ENCODE measurements around the gene RAB24.
A peak's percentile ranks its signal among the peaks of the same experiment; 100 is the strongest.

Gene RAB24

GRCh38 chr5:177300951-177301350, 2.6 kb downstream of the RAB24 start:
- no peak overlapping the region for H3K9ac ChIP-seq (ENCODE audit: low read depth, low read length)
- no peak overlapping the region for H3K4me3 ChIP-seq (ENCODE audit: low read length)
- H3K27ac ChIP-seq (ENCODE audit: low read depth, low read length) = peak overlapping the region; percentile 39; the same call in 1 of the 2 replicates
- peaks cover 29% of the 10 kb centered on the region for H3K4me1 ChIP-seq (ENCODE audit: insufficient read depth, low read length)
- WGBS = 92% methylated on average over 2 of the region's 2 CpGs
- peaks cover 46% of the 10 kb centered on the region for H3K36me3 ChIP-seq (ENCODE audit: insufficient read depth, low read length)
- no peaks in the 10 kb centered on the region for H3K27me3 ChIP-seq (ENCODE audit: insufficient read depth, low read length)
- no peaks in the 10 kb centered on the region for H3K9me3 ChIP-seq (ENCODE audit: insufficient read depth, low read depth, low read length)

GRCh38 chr5:177300236-177300880, 3.2 kb downstream of the RAB24 start:
- Histone ChIP-seq H3K36me3 (ENCODE audit: insufficient read depth, low read length) (peaks cover 46% of the 10 kb centered on the region), H3K4me3 (ENCODE audit: low read length) (no peak overlapping the region), H3K9me3 (ENCODE audit: insufficient read depth, low read depth, low read length) (no peaks in the 10 kb centered on the region), H3K27ac (ENCODE audit: low read depth, low read length) (peak overlapping the region; percentile 39; the same call in 1 of the 2 replicates), H3K4me1 (ENCODE audit: insufficient read depth, low read length) (peaks cover 29% of the 10 kb centered on the region), H3K9ac (ENCODE audit: low read depth, low read length) (no peak overlapping the region), H3K27me3 (ENCODE audit: insufficient read depth, low read length) (no peaks in the 10 kb centered on the region)
- WGBS = 76% methylated on average over 4 of the region's 4 CpGs

GRCh38 chr5:177299697-177300096, 3.8 kb downstream of the RAB24 start:
- WGBS = 91% methylated on average over 9 of the region's 9 CpGs
- H3K4me1 ChIP-seq (ENCODE audit: insufficient read depth, low read length) = peaks cover 25% of the 10 kb centered on the region
- H3K9me3 ChIP-seq (ENCODE audit: insufficient read depth, low read depth, low read length) = no peaks in the 10 kb centered on the region
- H3K36me3 ChIP-seq (ENCODE audit: insufficient read depth, low read length) = peaks cover 46% of the 10 kb centered on the region
- no peak overlapping the region for H3K27ac ChIP-seq (ENCODE audit: low read depth, low read length)
- H3K27me3 ChIP-seq (ENCODE audit: insufficient read depth, low read length) = no peaks in the 10 kb centered on the region
- no peak overlapping the region for H3K4me3 ChIP-seq (ENCODE audit: low read length)
- no peak overlapping the region for H3K9ac ChIP-seq (ENCODE audit: low read depth, low read length)

- Histone ChIP-seq H3K4me3 (ENCODE audit: low read length) (no peak overlapping the region), H3K27ac (ENCODE audit: low read depth, low read length) (no peak overlapping the region), H3K4me1 (ENCODE audit: insufficient read depth, low read length) (peaks cover 24% of the 10 kb centered on the region), H3K36me3 (ENCODE audit: insufficient read depth, low read length) (peaks cover 62% of the 10 kb centered on the region), H3K27me3 (ENCODE audit: insufficient read depth, low read length) (no peaks in the 10 kb centered on the region), H3K9me3 (ENCODE audit: insufficient read depth, low read depth, low read length) (no peaks in the 10 kb centered on the region), H3K9ac (ENCODE audit: low read depth, low read length) (no peak overlapping the region)
- WGBS = 85% methylated on average over 2 of the region's 2 CpGs
Observed at GRCh38 chr5:177297922-177298321, 5.6 kb downstream of the RAB24 start.

GRCh38 chr5:177296581-177296980, 6.9 kb downstream of the RAB24 start:
- H3K4me1 ChIP-seq (ENCODE audit: insufficient read depth, low read length) = peaks cover 24% of the 10 kb centered on the region
- H3K27me3 ChIP-seq (ENCODE audit: insufficient read depth, low read length) = no peaks in the 10 kb centered on the region
- no peak overlapping the region for H3K27ac ChIP-seq (ENCODE audit: low read depth, low read length)
- H3K9ac ChIP-seq (ENCODE audit: low read depth, low read length) = no peak overlapping the region
- WGBS = 90% methylated on average over 4 of the region's 4 CpGs
- H3K36me3 ChIP-seq (ENCODE audit: insufficient read depth, low read length) = peaks cover 76% of the 10 kb centered on the region
- no peak overlapping the region for H3K4me3 ChIP-seq (ENCODE audit: low read length)
- no peaks in the 10 kb centered on the region for H3K9me3 ChIP-seq (ENCODE audit: insufficient read depth, low read depth, low read length)

GRCh38 chr5:177295924-177296323, 7.6 kb downstream of the RAB24 start:
- H3K27me3 ChIP-seq (ENCODE audit: insufficient read depth, low read length) = no peaks in the 10 kb centered on the region
- peaks cover 24% of the 10 kb centered on the region for H3K4me1 ChIP-seq (ENCODE audit: insufficient read depth, low read length)
- H3K36me3 ChIP-seq (ENCODE audit: insufficient read depth, low read length) = peaks cover 74% of the 10 kb centered on the region
- WGBS = 98% methylated on average over 9 of the region's 9 CpGs
- no peak overlapping the region for H3K9ac ChIP-seq (ENCODE audit: low read depth, low read length)
- H3K9me3 ChIP-seq (ENCODE audit: insufficient read depth, low read depth, low read length) = no peaks in the 10 kb centered on the region
- no peak overlapping the region for H3K27ac ChIP-seq (ENCODE audit: low read depth, low read length)
- no peak overlapping the region for H3K4me3 ChIP-seq (ENCODE audit: low read length)

GRCh38 chr5:177294632-177295031, 8.9 kb downstream of the RAB24 start:
- H3K27ac ChIP-seq (ENCODE audit: low read depth, low read length) = no peak overlapping the region

GRCh38 chr5:177293819-177294581, 9.5 kb downstream of the RAB24 start:
- H3K4me1 ChIP-seq (ENCODE audit: insufficient read depth, low read length) = peaks cover 17% of the 10 kb centered on the region
- no peak overlapping the region for H3K4me3 ChIP-seq (ENCODE audit: low read length)
- 97% methylated on average over 12 of the region's 12 CpGs for WGBS
- no peaks in the 10 kb centered on the region for H3K27me3 ChIP-seq (ENCODE audit: insufficient read depth, low read length)
- H3K27ac ChIP-seq (ENCODE audit: low read depth, low read length) = no peak overlapping the region
- no peak overlapping the region for H3K9ac ChIP-seq (ENCODE audit: low read depth, low read length)
- no peaks in the 10 kb centered on the region for H3K9me3 ChIP-seq (ENCODE audit: insufficient read depth, low read depth, low read length)
- H3K36me3 ChIP-seq (ENCODE audit: insufficient read depth, low read length) = peaks cover 84% of the 10 kb centered on the region

More at GRCh38 chr5:177294632-177295031, 8.9 kb downstream of the RAB24 start:
- Histone ChIP-seq H3K9me3 (ENCODE audit: insufficient read depth, low read depth, low read length) (no peaks in the 10 kb centered on the region), H3K9ac (ENCODE audit: low read depth, low read length) (no peak overlapping the region), H3K4me1 (ENCODE audit: insufficient read depth, low read length) (peaks cover 18% of the 10 kb centered on the region), H3K27me3 (ENCODE audit: insufficient read depth, low read length) (no peaks in the 10 kb centered on the region), H3K4me3 (ENCODE audit: low read length) (no peak overlapping the region), H3K36me3 (ENCODE audit: insufficient read depth, low read length) (peaks cover 81% of the 10 kb centered on the region)
- WGBS = 98% methylated on average over 3 of the region's 3 CpGs

GRCh38 chr5:177291735-177292134, 11.8 kb downstream of the RAB24 start:
- Histone ChIP-seq H3K9me3 (ENCODE audit: insufficient read depth, low read depth, low read length) (no peaks in the 10 kb centered on the region), H3K27me3 (ENCODE audit: insufficient read depth, low read length) (no peaks in the 10 kb centered on the region), H3K36me3 (ENCODE audit: insufficient read depth, low read length) (peaks cover 95% of the 10 kb centered on the region), H3K4me3 (ENCODE audit: low read length) (no peak overlapping the region), H3K4me1 (ENCODE audit: insufficient read depth, low read length) (no peaks in the 10 kb centered on the region), H3K27ac (ENCODE audit: low read depth, low read length) (no peak overlapping the region), H3K9ac (ENCODE audit: low read depth, low read length) (no peak overlapping the region)
- 93% methylated on average over 7 of the region's 7 CpGs for WGBS

GRCh38 chr5:177290816-177291596, 12.5 kb downstream of the RAB24 start:
- H3K4me1 ChIP-seq (ENCODE audit: insufficient read depth, low read length) = no peaks in the 10 kb centered on the region
- no peak overlapping the region for H3K9ac ChIP-seq (ENCODE audit: low read depth, low read length)
- no peak overlapping the region for H3K27ac ChIP-seq (ENCODE audit: low read depth, low read length)
- no peaks in the 10 kb centered on the region for H3K9me3 ChIP-seq (ENCODE audit: insufficient read depth, low read depth, low read length)
- H3K36me3 ChIP-seq (ENCODE audit: insufficient read depth, low read length) = peaks cover 95% of the 10 kb centered on the region
- no peaks in the 10 kb centered on the region for H3K27me3 ChIP-seq (ENCODE audit: insufficient read depth, low read length)
- WGBS = 96% methylated on average over 12 of the region's 12 CpGs
- H3K4me3 ChIP-seq (ENCODE audit: low read length) = no peak overlapping the region

GRCh38 chr5:177288191-177288590, 15.3 kb downstream of the RAB24 start:
- Histone ChIP-seq H3K36me3 (ENCODE audit: insufficient read depth, low read length) (peaks cover 92% of the 10 kb centered on the region), H3K9ac (ENCODE audit: low read depth, low read length) (no peak overlapping the region), H3K4me3 (ENCODE audit: low read length) (no peak overlapping the region), H3K27ac (ENCODE audit: low read depth, low read length) (no peak overlapping the region), H3K4me1 (ENCODE audit: insufficient read depth, low read length) (no peaks in the 10 kb centered on the region), H3K9me3 (ENCODE audit: insufficient read depth, low read depth, low read length) (no peaks in the 10 kb centered on the region), H3K27me3 (ENCODE audit: insufficient read depth, low read length) (no peaks in the 10 kb centered on the region)
- 94% methylated on average over 2 of the region's 2 CpGs for WGBS

Measured in HUES64 (cell line).